GM23338 (cell line): ENCODE measurements around the gene UNC79. TPM values are rescaled to one million over a fixed set of nuclear protein-coding genes. Genes with fewer than 3 reads are reported as not detected.

Source experiments
- ATAC-seq: fragments of 200-7000 bp; cut with Tn5 transposase; 3 replicates; pipeline ENCODE4 v1.9.1; 2020
- DNase-seq: peaks from one replicate; pipeline ENCODE4 v3.0.0-alpha.2; 2015; ENCODE audit warnings: low spot score
- H2AFZ ChIP-seq: fragments of 200-600 bp; sonication (generic); 2 replicates; pipeline ENCODE4 v1.8.0; 2016; ENCODE audit warnings: antibody characterized with exemption, mild to moderate bottlenecking, moderate library complexity
- H3F3A ChIP-seq: fragments of 200-600 bp; sonication (generic); replicated peaks from 2 replicates; pipeline ENCODE4 v1.8.0; 2017; ENCODE audit warnings: antibody characterized with exemption, mixed run types, low read depth
- H3K27ac ChIP-seq: fragments of 200-600 bp; sonication (generic); 2 replicates; pipeline ENCODE4 v1.6.1; 2016; ENCODE audit warnings: low read depth
- H3K27me3 ChIP-seq: fragments of 200-600 bp; sonication (generic); 2 replicates; pipeline ENCODE4 v1.8.0; 2016; ENCODE audit warnings: mild to moderate bottlenecking, mixed run types, moderate library complexity; ENCODE audit not compliant: insufficient read depth
- H3K36me3 ChIP-seq: fragments of 200-600 bp; sonication (generic); 2 replicates; pipeline ENCODE4 v1.8.0; 2016; ENCODE audit warnings: mild to moderate bottlenecking; ENCODE audit not compliant: insufficient read depth
- H3K4me1 ChIP-seq: fragments of 200-600 bp; sonication (generic); 2 replicates; pipeline ENCODE4 v1.8.0; 2016; ENCODE audit warnings: mild to moderate bottlenecking, moderate library complexity; ENCODE audit not compliant: insufficient read depth
- H3K4me2 ChIP-seq: fragments of 200-600 bp; sonication (generic); 2 replicates; pipeline ENCODE4 v1.7.1; 2017; ENCODE audit warnings: mixed run types
- H3K4me3 ChIP-seq: fragments of 200-600 bp; sonication (generic); 2 replicates; pipeline ENCODE4 v1.6.1; 2016; ENCODE audit warnings: mixed run types
- H3K79me2 ChIP-seq: fragments of 200-600 bp; sonication (generic); replicated peaks from 2 replicates; pipeline ENCODE4 v1.8.0; 2017; ENCODE audit warnings: mild to moderate bottlenecking; ENCODE audit not compliant: insufficient read depth
- H3K9me2 ChIP-seq: fragments of 200-600 bp; sonication (generic); 2 replicates; pipeline ENCODE4 v1.8.0; 2017; ENCODE audit not compliant: insufficient read depth
- H4K20me1 ChIP-seq: fragments of 200-600 bp; sonication (generic); replicated peaks from 2 replicates; pipeline ENCODE4 v1.8.0; 2017; ENCODE audit warnings: mild to moderate bottlenecking; ENCODE audit not compliant: insufficient read depth
- H3K27ac Mint-ChIP-seq: 2 replicates; pipeline ENCODE4 v1.8.0; 2020; ENCODE audit warnings: inconsistent platforms, mild to moderate bottlenecking, moderate library complexity, mixed read lengths
- H3K27me3 Mint-ChIP-seq: 3 replicates; pipeline ENCODE4 v1.8.0; 2022; ENCODE audit warnings: low read depth, mild to moderate bottlenecking, moderate library complexity, mixed read lengths, inconsistent platforms; ENCODE audit not compliant: insufficient read depth, poor library complexity
- H3K36me3 Mint-ChIP-seq: 3 replicates; pipeline ENCODE4 v1.8.0; 2021; ENCODE audit warnings: low read depth, mild to moderate bottlenecking, inconsistent platforms, moderate library complexity, mixed read lengths
- H3K4me1 Mint-ChIP-seq: 3 replicates; pipeline ENCODE4 v1.8.0; 2020; ENCODE audit warnings: mild to moderate bottlenecking, inconsistent platforms, mixed read lengths
- H3K4me3 Mint-ChIP-seq: 3 replicates; pipeline ENCODE4 v1.8.0; 2021; ENCODE audit warnings: moderate library complexity, mild to moderate bottlenecking, inconsistent platforms, mixed read lengths
- H3K9me3 Mint-ChIP-seq: 3 replicates; pipeline ENCODE4 v1.8.0; 2020; ENCODE audit warnings: moderate library complexity, mild to moderate bottlenecking, inconsistent platforms, mixed read lengths
- EZH2 ChIP-seq: fragments of 200-600 bp; sonication (generic); IDR thresholded peaks from one replicate; pipeline ENCODE4 v1.8.0; 2017; ENCODE audit warnings: antibody characterized with exemption, mild to moderate bottlenecking, low read depth; ENCODE audit not compliant: unreplicated experiment
- ZNF114 ChIP-seq: fragments of 250-450 bp; sonication (Bioruptor Pico); IDR thresholded peaks from 2 replicates; pipeline ENCODE4 v1.5.0; 2020; ENCODE audit warnings: mild to moderate bottlenecking, moderate library complexity
- polyA plus RNA-seq: library from polyadenylated mRNA; unstranded; fragments of >200 nt; fragmentation: Nextera tagmentation; extraction: Ambion mirVana; gene quantifications from 2 replicates; pipeline ENCODE4 v1.2.1, GENCODE V29; 2016
- total RNA-seq: library from RNA; depleted of rRNA; stranded (reverse); fragments of >200 nt; shearing (Covaris generic); gene quantifications from 2 replicates; pipeline ENCODE4 v1.2.3, GENCODE V29; 2014
- TF ChIP-seq, protein P1 (sequence below): fragments of 250-450 bp; sonication (Bioruptor Pico); IDR thresholded peaks from 2 replicates; pipeline ENCODE4 v1.5.0; 2020; ENCODE audit warnings: mild to moderate bottlenecking, moderate library complexity
- TF ChIP-seq, protein P2 (sequence below): IDR thresholded peaks from 2 replicates; pipeline ENCODE4 v1.6.1; 2016; ENCODE audit warnings: antibody characterized with exemption
- TF ChIP-seq, protein P3 (sequence below), 2 experiments: fragments of 200-600 bp in 1 of 2; sonication (generic) in 1 of 2; conservative IDR thresholded peaks; 2 replicates each; pipeline versions ENCODE4 v1.5.1 to v1.6.1; 2016 to 2017; ENCODE audit warnings: antibody characterized with exemption in 2 of 2, low read depth in 2 of 2, mild to moderate bottlenecking in 2 of 2, moderate library complexity in 1 of 2

The UNC79 gene
- total and polyA plus RNA-seq, 2 experiments from 2014 or later, result 1.8 to 3.6 TPM

- TF ChIP-seq, protein P1, sequence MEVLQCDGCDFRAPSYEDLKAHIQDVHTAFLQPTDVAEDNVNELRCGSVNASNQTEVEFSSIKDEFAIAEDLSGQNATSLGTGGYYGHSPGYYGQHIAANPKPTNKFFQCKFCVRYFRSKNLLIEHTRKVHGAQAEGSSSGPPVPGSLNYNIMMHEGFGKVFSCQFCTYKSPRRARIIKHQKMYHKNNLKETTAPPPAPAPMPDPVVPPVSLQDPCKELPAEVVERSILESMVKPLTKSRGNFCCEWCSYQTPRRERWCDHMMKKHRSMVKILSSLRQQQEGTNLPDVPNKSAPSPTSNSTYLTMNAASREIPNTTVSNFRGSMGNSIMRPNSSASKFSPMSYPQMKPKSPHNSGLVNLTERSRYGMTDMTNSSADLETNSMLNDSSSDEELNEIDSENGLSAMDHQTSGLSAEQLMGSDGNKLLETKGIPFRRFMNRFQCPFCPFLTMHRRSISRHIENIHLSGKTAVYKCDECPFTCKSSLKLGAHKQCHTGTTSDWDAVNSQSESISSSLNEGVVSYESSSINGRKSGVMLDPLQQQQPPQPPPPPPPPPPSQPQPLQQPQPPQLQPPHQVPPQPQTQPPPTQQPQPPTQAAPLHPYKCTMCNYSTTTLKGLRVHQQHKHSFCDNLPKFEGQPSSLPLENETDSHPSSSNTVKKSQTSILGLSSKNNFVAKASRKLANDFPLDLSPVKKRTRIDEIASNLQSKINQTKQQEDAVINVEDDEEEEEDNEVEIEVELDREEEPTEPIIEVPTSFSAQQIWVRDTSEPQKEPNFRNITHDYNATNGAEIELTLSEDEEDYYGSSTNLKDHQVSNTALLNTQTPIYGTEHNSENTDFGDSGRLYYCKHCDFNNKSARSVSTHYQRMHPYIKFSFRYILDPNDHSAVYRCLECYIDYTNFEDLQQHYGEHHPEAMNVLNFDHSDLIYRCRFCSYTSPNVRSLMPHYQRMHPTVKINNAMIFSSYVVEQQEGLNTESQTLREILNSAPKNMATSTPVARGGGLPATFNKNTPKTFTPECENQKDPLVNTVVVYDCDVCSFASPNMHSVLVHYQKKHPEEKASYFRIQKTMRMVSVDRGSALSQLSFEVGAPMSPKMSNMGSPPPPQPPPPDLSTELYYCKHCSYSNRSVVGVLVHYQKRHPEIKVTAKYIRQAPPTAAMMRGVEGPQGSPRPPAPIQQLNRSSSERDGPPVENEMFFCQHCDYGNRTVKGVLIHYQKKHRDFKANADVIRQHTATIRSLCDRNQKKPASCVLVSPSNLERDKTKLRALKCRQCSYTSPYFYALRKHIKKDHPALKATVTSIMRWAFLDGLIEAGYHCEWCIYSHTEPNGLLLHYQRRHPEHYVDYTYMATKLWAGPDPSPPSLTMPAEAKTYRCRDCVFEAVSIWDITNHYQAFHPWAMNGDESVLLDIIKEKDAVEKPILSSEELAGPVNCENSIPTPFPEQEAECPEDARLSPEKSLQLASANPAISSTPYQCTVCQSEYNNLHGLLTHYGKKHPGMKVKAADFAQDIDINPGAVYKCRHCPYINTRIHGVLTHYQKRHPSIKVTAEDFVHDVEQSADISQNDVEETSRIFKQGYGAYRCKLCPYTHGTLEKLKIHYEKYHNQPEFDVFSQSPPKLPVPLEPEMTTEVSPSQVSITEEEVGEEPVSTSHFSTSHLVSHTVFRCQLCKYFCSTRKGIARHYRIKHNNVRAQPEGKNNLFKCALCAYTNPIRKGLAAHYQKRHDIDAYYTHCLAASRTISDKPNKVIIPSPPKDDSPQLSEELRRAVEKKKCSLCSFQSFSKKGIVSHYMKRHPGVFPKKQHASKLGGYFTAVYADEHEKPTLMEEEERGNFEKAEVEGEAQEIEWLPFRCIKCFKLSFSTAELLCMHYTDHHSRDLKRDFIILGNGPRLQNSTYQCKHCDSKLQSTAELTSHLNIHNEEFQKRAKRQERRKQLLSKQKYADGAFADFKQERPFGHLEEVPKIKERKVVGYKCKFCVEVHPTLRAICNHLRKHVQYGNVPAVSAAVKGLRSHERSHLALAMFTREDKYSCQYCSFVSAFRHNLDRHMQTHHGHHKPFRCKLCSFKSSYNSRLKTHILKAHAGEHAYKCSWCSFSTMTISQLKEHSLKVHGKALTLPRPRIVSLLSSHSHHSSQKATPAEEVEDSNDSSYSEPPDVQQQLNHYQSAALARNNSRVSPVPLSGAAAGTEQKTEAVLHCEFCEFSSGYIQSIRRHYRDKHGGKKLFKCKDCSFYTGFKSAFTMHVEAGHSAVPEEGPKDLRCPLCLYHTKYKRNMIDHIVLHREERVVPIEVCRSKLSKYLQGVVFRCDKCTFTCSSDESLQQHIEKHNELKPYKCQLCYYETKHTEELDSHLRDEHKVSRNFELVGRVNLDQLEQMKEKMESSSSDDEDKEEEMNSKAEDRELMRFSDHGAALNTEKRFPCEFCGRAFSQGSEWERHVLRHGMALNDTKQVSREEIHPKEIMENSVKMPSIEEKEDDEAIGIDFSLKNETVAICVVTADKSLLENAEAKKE (CRISPR knock-in tag), result no peak
- TF ChIP-seq, protein P2, sequence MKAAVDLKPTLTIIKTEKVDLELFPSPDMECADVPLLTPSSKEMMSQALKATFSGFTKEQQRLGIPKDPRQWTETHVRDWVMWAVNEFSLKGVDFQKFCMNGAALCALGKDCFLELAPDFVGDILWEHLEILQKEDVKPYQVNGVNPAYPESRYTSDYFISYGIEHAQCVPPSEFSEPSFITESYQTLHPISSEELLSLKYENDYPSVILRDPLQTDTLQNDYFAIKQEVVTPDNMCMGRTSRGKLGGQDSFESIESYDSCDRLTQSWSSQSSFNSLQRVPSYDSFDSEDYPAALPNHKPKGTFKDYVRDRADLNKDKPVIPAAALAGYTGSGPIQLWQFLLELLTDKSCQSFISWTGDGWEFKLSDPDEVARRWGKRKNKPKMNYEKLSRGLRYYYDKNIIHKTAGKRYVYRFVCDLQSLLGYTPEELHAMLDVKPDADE, result no peak
- TF ChIP-seq, protein P3, sequence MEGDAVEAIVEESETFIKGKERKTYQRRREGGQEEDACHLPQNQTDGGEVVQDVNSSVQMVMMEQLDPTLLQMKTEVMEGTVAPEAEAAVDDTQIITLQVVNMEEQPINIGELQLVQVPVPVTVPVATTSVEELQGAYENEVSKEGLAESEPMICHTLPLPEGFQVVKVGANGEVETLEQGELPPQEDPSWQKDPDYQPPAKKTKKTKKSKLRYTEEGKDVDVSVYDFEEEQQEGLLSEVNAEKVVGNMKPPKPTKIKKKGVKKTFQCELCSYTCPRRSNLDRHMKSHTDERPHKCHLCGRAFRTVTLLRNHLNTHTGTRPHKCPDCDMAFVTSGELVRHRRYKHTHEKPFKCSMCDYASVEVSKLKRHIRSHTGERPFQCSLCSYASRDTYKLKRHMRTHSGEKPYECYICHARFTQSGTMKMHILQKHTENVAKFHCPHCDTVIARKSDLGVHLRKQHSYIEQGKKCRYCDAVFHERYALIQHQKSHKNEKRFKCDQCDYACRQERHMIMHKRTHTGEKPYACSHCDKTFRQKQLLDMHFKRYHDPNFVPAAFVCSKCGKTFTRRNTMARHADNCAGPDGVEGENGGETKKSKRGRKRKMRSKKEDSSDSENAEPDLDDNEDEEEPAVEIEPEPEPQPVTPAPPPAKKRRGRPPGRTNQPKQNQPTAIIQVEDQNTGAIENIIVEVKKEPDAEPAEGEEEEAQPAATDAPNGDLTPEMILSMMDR (conservative IDR thresholded peaks at IDR 0.05; ENCODE audit: low read depth in 2 of 2), result no peak
Observed at GRCh38 chr14:93747102-93747501, 316.4 kb downstream of the UNC79 start (continued).

DNA sequence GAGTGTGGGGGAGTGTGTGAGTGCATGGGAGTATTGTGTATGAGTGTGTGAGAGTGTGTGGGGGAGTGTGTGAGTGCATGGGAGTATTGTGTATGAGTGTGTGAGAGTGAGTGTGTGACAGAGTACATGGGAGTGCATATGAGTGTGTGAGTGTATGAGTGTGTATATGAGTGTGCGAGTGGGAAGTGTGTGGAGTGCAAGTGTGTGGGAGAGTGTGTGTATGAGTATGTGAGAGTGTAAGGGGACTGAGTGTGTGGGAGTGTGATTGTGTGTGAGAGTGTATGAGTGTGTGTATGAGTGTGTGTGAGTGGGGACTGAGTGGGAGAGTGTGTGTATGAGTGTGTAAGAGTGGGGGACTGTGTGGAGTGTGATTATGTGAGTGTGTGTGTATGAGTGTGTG is 316.8 kb downstream of the UNC79 start:
- no peaks in the 10 kb centered on the region for H4K20me1 ChIP-seq
- H3K27ac ChIP-seq, result no peak overlapping the region
- no peak overlapping the region for H3K4me3 ChIP-seq
- peaks cover 6% of the 10 kb centered on the region for H3K27me3 Mint-ChIP-seq
- no peaks in the 10 kb centered on the region for H3K79me2 ChIP-seq
- no peaks in the 10 kb centered on the region for H3K36me3 ChIP-seq
- no peak overlapping the region for H2AFZ ChIP-seq
- H3F3A ChIP-seq, result no peaks in the 10 kb centered on the region
- no peak overlapping the region for H3K27ac Mint-ChIP-seq
- H3K9me2 ChIP-seq, result no peaks in the 10 kb centered on the region
- no peak overlapping the region for H3K4me3 Mint-ChIP-seq
- peaks cover 21% of the 10 kb centered on the region for H3K4me1 Mint-ChIP-seq
- DNase-seq (no peak), ATAC-seq (no peak)
- no peaks in the 10 kb centered on the region for H3K27me3 ChIP-seq
- no peak for TF ChIP-seq ZNF114
- TF ChIP-seq, protein P1 (CRISPR knock-in tag), result no peak
- no peak for TF ChIP-seq EZH2
- no peak overlapping the region for H3K4me2 ChIP-seq
- H3K9me3 Mint-ChIP-seq, result no peaks in the 10 kb centered on the region
- peaks cover 3% of the 10 kb centered on the region for H3K4me1 ChIP-seq
- no peaks in the 10 kb centered on the region for H3K36me3 Mint-ChIP-seq
